HCT116 (cell line): Measurements from ENCODE around the gene SUGCT. TPM values are rescaled to one million over a fixed set of nuclear protein-coding genes. Genes with fewer than 3 reads are reported as not detected.

Experiments
- ATAC-seq: fragments of 200-7000 bp; cut with Tn5 transposase; 2 replicates; pipeline ENCODE4 v1.9.1; 2020; ENCODE audit warnings: mild to moderate bottlenecking, moderate library complexity
- BruUV-seq: library from RNA; stranded (reverse); fragments of 400-500 nt; replicated peaks from 2 replicates; lab custom pipeline; 2021; lab: Mats Ljungman, UMichigan
- CTCF ChIA-PET: fragments of 300-600 bp; sonication (Branson Sonifier 250); formaldehyde crosslinking; loops from one replicate; lab custom pipeline; 2021; ENCODE audit warnings: antibody characterized with exemption; lab: Charles Lee
- POLR2A ChIA-PET: fragments of 300-600, 350-600 bp; sonication (Branson Sonifier 250); formaldehyde crosslinking; loops from one replicate; lab custom pipeline; 2021; ENCODE audit warnings: antibody characterized with exemption; lab: Charles Lee
- RAD21 ChIA-PET, 2 experiments: fragments of 300-600 bp; sonication (Branson Sonifier 250); formaldehyde crosslinking; loops; one replicate each; lab custom pipeline; 2023; ENCODE audit warnings: low total read pairs in 2 of 2; ENCODE audit not compliant: uncharacterized antibody in 2 of 2, unreplicated experiment in 2 of 2, low non-redundant PET in 1 of 2; lab: Charles Lee
- DNase-seq: peaks from one replicate; pipeline ENCODE4 v3.0.0-alpha.2; 2010; ENCODE audit warnings: low read depth, low spot score
- H2AFZ ChIP-seq: fragments of 200-600 bp; shearing (Covaris generic), sonication (generic); 2 replicates; pipeline ENCODE4 v1.6.1; 2017; ENCODE audit warnings: low read depth, mixed run types, mixed read lengths, antibody characterized with exemption, low read length; ENCODE audit not compliant: poor library complexity, severe bottlenecking
- H3K27ac ChIP-seq: 2 replicates; pipeline ENCODE4 v1.5.1; 2012; ENCODE audit warnings: low read depth, low read length
- H3K27me3 ChIP-seq: fragments of 200-600 bp; sonication (generic); 2 replicates; pipeline ENCODE4 v1.6.1; 2016; ENCODE audit warnings: mixed run types, low read length, mixed read lengths; ENCODE audit not compliant: insufficient read depth
- H3K36me3 ChIP-seq, 2 experiments: fragments of 200-500 bp in 1 of 2; fragments of 200-600 bp in 1 of 2; sonication (Bioruptor generic) in 1 of 2; sonication (generic) in 1 of 2; 2 replicates each; pipeline versions ENCODE4 v1.5.1 to v1.6.1; 2014 to 2016; ENCODE audit warnings: low read length in 2 of 2, inconsistent platforms in 1 of 2, mixed read lengths in 1 of 2, mixed run types in 1 of 2; ENCODE audit not compliant: insufficient read depth in 2 of 2, control insufficient read depth in 1 of 2
- H3K4me1 ChIP-seq, 2 experiments: fragments of 200-600 bp in 1 of 2; sonication (generic) in 1 of 2; 2 replicates each; pipeline versions ENCODE4 v1.5.1 to v1.6.1; 2012 to 2017; ENCODE audit warnings: low read length in 2 of 2, inconsistent platforms in 1 of 2, mild to moderate bottlenecking in 1 of 2, mixed read lengths in 1 of 2, mixed run types in 1 of 2, moderate library complexity in 1 of 2; ENCODE audit not compliant: insufficient read depth in 2 of 2, control insufficient read depth in 1 of 2
- H3K4me2 ChIP-seq: fragments of 200-600 bp; sonication (generic); 2 replicates; pipeline ENCODE4 v1.6.1; 2017; ENCODE audit warnings: mixed run types, low read length, mixed read lengths
- H3K4me3 ChIP-seq, 2 experiments: fragments of 200-600 bp in 1 of 2; sonication (generic) in 1 of 2; replicated peaks in 1 of 2; 2 replicates each; pipeline ENCODE4 v1.5.1; 2011 to 2016; ENCODE audit warnings: low read length in 2 of 2, control low read depth in 1 of 2, low read depth in 1 of 2, mild to moderate bottlenecking in 1 of 2, mixed read lengths in 1 of 2, mixed run types in 1 of 2
- H3K79me2 ChIP-seq: fragments of 200-600 bp; sonication (generic); 2 replicates; pipeline ENCODE4 v1.6.1; 2017; ENCODE audit warnings: mild to moderate bottlenecking, mixed run types, low read length, moderate library complexity, mixed read lengths; ENCODE audit not compliant: insufficient read depth
- H3K9ac ChIP-seq: fragments of 200-600 bp; sonication (generic); 2 replicates; pipeline ENCODE4 v1.6.1; 2016; ENCODE audit warnings: low read length, mixed read lengths
- H3K9me2 ChIP-seq: fragments of 200-600 bp; sonication (generic), shearing (Covaris generic); 2 replicates; pipeline ENCODE4 v1.6.1; 2017; ENCODE audit warnings: mixed run types, mild to moderate bottlenecking, moderate library complexity; ENCODE audit not compliant: insufficient read depth
- H3K9me3 ChIP-seq, 2 experiments: fragments of 200-500 bp in 1 of 2; fragments of 200-600 bp in 1 of 2; sonication (Bioruptor generic) in 1 of 2; sonication (generic) in 1 of 2; 2 replicates each; pipeline ENCODE4 v1.6.1; 2014 to 2017; ENCODE audit warnings: low read length in 2 of 2, mixed read lengths in 2 of 2, inconsistent platforms in 1 of 2, low read depth in 1 of 2, mild to moderate bottlenecking in 1 of 2, mixed run types in 1 of 2, moderate library complexity in 1 of 2; ENCODE audit not compliant: control insufficient read depth in 1 of 2, insufficient read depth in 1 of 2
- H4K20me1 ChIP-seq: fragments of 200-600 bp; sonication (generic), shearing (Covaris generic); 2 replicates; pipeline ENCODE4 v1.6.1; 2017; ENCODE audit warnings: mixed run types, mild to moderate bottlenecking, moderate library complexity; ENCODE audit not compliant: insufficient read depth
- CBX3 ChIP-seq: IDR thresholded peaks from 2 replicates; pipeline ENCODE4 v1.6.1; 2012; ENCODE audit warnings: low read depth
- CEBPB ChIP-seq: IDR thresholded peaks from 2 replicates; pipeline ENCODE4 v1.6.1; 2012; ENCODE audit warnings: low read depth
- CTCF ChIP-seq, 3 experiments: fragments of 200-600 bp in 1 of 3; sonication (generic) in 1 of 3; IDR thresholded peaks in 2 of 3; conservative IDR thresholded peaks in 1 of 3; 2 replicates each; pipeline ENCODE4 v1.5.1; 2012 to 2017; ENCODE audit warnings: low read depth in 2 of 3, low read length in 2 of 3, antibody characterized with exemption in 1 of 3, borderline replicate concordance in 1 of 3, control low read depth in 1 of 3, mild to moderate bottlenecking in 1 of 3, mixed read lengths in 1 of 3, mixed run types in 1 of 3, moderate library complexity in 1 of 3; ENCODE audit not compliant: insufficient read depth in 1 of 3
- POLR2AphosphoS5 ChIP-seq: IDR thresholded peaks from 2 replicates; pipeline ENCODE4 v1.6.1; 2011; ENCODE audit warnings: mild to moderate bottlenecking, low read depth, low read length, moderate library complexity
- SRF ChIP-seq: IDR thresholded peaks from 2 replicates; pipeline ENCODE4 v1.6.1; 2012; ENCODE audit warnings: low read depth
- intact Hi-C: fragments of 100-400 bp; cut with micrococcal nuclease; formaldehyde crosslinking; loops from 2 replicates; pipeline ENCODE4 v1.10.0; 2022
- total RNA-seq: library from RNA; stranded (reverse); gene quantifications from one replicate; pipeline ENCODE4 v1.2.1, GENCODE V29; 2021; ENCODE audit not compliant: unreplicated experiment

Gene SUGCT
- total RNA-seq, 1 experiment from 2014 or later: 4.4 TPM

GRCh38 chr7:40889539-40889938, 754.7 kb downstream of the SUGCT start:
- Histone ChIP-seq H3K79me2 (no peaks in the 10 kb centered on the region), H3K27ac (no peak overlapping the region), H3K27me3 (no peaks in the 10 kb centered on the region), H3K4me1 (peaks cover 0 to 9% of the 10 kb centered on the region in 2 experiments; a peak in 2 of 4 replicates), H2AFZ (no peak overlapping the region), H3K9me2 (no peaks in the 10 kb centered on the region), H3K4me3 (no peak overlapping the region), H3K9me3 (no peaks in the 10 kb centered on the region), H3K4me2 (no peak overlapping the region), H3K36me3 (no peaks in the 10 kb centered on the region), H4K20me1 (no peaks in the 10 kb centered on the region), H3K9ac (no peak overlapping the region)
- no TSS peak for BruUV-seq
- POLR2A ChIA-PET: no interaction called here
- intact Hi-C loops: no loop called here
- RAD21 ChIA-PET: no interaction called here
- TF ChIP-seq POLR2AphosphoS5 (no peak), CEBPB (no peak), CBX3 (no peak), CTCF (IDR thresholded peaks at IDR 0.05 in 2 of 3, conservative IDR thresholded peaks at IDR 0.05 in 1 of 3; ENCODE audit: borderline replicate concordance in 1 of 3, insufficient read depth in 1 of 3, low read depth in 2 of 3, low read length in 2 of 3) (no peak)
- ATAC-seq (no peak), DNase-seq (no peak)
- CTCF ChIA-PET: no interaction called here

- ChIA-PET RAD21 (no interaction called here), POLR2A (no interaction called here), CTCF (no interaction called here)
- H3K79me2 ChIP-seq: no peaks in the 10 kb centered on the region
- no peaks in the 10 kb centered on the region for H3K9me3 ChIP-seq
- H3K27ac ChIP-seq: no peak overlapping the region
- no peak overlapping the region for H3K9ac ChIP-seq
- H4K20me1 ChIP-seq: no peaks in the 10 kb centered on the region
- H3K4me2 ChIP-seq: no peak overlapping the region
- no peak overlapping the region for H3K4me3 ChIP-seq
- no peaks in the 10 kb centered on the region for H3K9me2 ChIP-seq
- DNase-seq: no peak
- H3K36me3 ChIP-seq: no peaks in the 10 kb centered on the region
- TF ChIP-seq SRF: no peak
- H2AFZ ChIP-seq: no peak overlapping the region
- no TSS peak for BruUV-seq
- H3K4me1 ChIP-seq: peaks cover 0 to 8% of the 10 kb centered on the region in 2 experiments; a peak in 2 of 4 replicates
- no peaks in the 10 kb centered on the region for H3K27me3 ChIP-seq
- ATAC-seq: no peak
- intact Hi-C loops: no loop called here
Observed at GRCh38 chr7:40890088-40890692, 755.4 kb downstream of the SUGCT start.
